Sigmoid colon (tissue), 4 donors: ENCODE results near the gene JAKMIP2.

Experiments
- CTCF ChIP-seq, 4 experiments: fragments of 450-650 bp in 3 of 4; fragments of 200-600 bp in 1 of 4; IDR thresholded peaks; one replicate each; pipeline ENCODE4 v1.5.1; 2016 to 2019; ENCODE audit warnings: antibody characterized with exemption in 4 of 4, mild to moderate bottlenecking in 3 of 4, moderate library complexity in 2 of 4
- EP300 ChIP-seq, 4 donors: sonication (generic); formaldehyde crosslinking; IDR thresholded peaks; one replicate each; pipeline ENCODE4 v1.6.1; 2017; ENCODE audit warnings: antibody characterized with exemption in 4 of 4
- POLR2A ChIP-seq, 2 donors: fragments of 450-650 bp; IDR thresholded peaks; one replicate each; pipeline ENCODE4 v1.6.1; 2016; ENCODE audit warnings: antibody characterized with exemption in 2 of 2, mild to moderate bottlenecking in 2 of 2, moderate library complexity in 2 of 2
- POLR2AphosphoS5 ChIP-seq, 4 donors: sonication (generic); formaldehyde crosslinking; IDR thresholded peaks; one replicate each; pipeline ENCODE4 v1.6.1; 2017; ENCODE audit warnings: antibody characterized with exemption in 4 of 4

- TF ChIP-seq CTCF (IDR thresholded peaks at IDR 0.05) (no peak), POLR2A (IDR thresholded peaks at IDR 0.05) (no peak), POLR2AphosphoS5 (IDR thresholded peaks at IDR 0.05) (no peak), EP300 (IDR thresholded peaks at IDR 0.05) (no peak)
These were observed 85.1 kb downstream of the JAKMIP2 start for GRCh38 chr5:147697380-147697779.
